NCI-H128 (cell line): ENCODE data around the gene SPATA13.

Source experiments
- DNase-seq: peaks from one replicate; lab custom pipeline; 2025; ENCODE audit not compliant: unreplicated experiment; lab: John Stamatoyannopoulos, UW

SPATA13 gene

GRCh38 chr13:24220086-24220703 lies 59.7 kb downstream of the SPATA13 start:
- peak; percentile 13 for DNase-seq

GRCh38 chr13:24221007-24221406 lies 60.5 kb downstream of the SPATA13 start:
- no peak for DNase-seq

GRCh38 chr13:24222756-24223155 lies 62.2 kb downstream of the SPATA13 start:
- DNase-seq = no peak

GRCh38 chr13:24223341-24224231 lies 63.1 kb downstream of the SPATA13 start:
- DNase-seq = no peak

GRCh38 chr13:24224232-24224680 lies 63.7 kb downstream of the SPATA13 start:
- no peak for DNase-seq

GRCh38 chr13:24225062-24225461 lies 64.5 kb downstream of the SPATA13 start:
- DNase-seq = no peak

GRCh38 chr13:24225930-24226329 lies 65.4 kb downstream of the SPATA13 start:
- DNase-seq = no peak

- no peak for DNase-seq
Observed at GRCh38 chr13:24226762-24227161, 66.2 kb downstream of the SPATA13 start.

GRCh38 chr13:24228852-24229458 lies 68.4 kb downstream of the SPATA13 start:
- no peak for DNase-seq

- no peak for DNase-seq
Observed at GRCh38 chr13:24230428-24231072, 70.0 kb downstream of the SPATA13 start.

GRCh38 chr13:24231377-24231776 lies 70.9 kb downstream of the SPATA13 start:
- DNase-seq = no peak

GRCh38 chr13:24232037-24232436 lies 71.5 kb downstream of the SPATA13 start:
- no peak for DNase-seq

GRCh38 chr13:24232474-24232873 lies 72.0 kb downstream of the SPATA13 start:
- no peak for DNase-seq

- no peak for DNase-seq
Observed at GRCh38 chr13:24233351-24233901, 72.9 kb downstream of the SPATA13 start.

- DNase-seq = no peak
Observed at GRCh38 chr13:24234200-24234915, 73.8 kb downstream of the SPATA13 start.

- DNase-seq = no peak
Observed at GRCh38 chr13:24237356-24237755, 76.8 kb downstream of the SPATA13 start.

- DNase-seq = no peak
Observed at GRCh38 chr13:24241336-24241735, 80.8 kb downstream of the SPATA13 start.

- no peak for DNase-seq
Observed at GRCh38 chr13:24242100-24242499, 81.6 kb downstream of the SPATA13 start.

- DNase-seq = no peak
Observed at GRCh38 chr13:24243302-24243701, 82.8 kb downstream of the SPATA13 start.

- DNase-seq = no peak
Observed at GRCh38 chr13:24244802-24245201, 84.3 kb downstream of the SPATA13 start.
